RWPE2 (cell line): Measurements from ENCODE around the gene FNIP2.
A peak's percentile ranks its signal among the peaks of the same experiment; 100 is the strongest.

ENCODE experiments used
- ATAC-seq: fragments of 200-7000 bp; cut with Tn5 transposase; 3 replicates; pipeline ENCODE4 v1.9.1; 2021; ENCODE audit warnings: low read depth
- DNase-seq: peaks from one replicate; pipeline ENCODE4 v3.0.0-alpha.2; 2020; ENCODE audit warnings: low spot score
- H3K27ac ChIP-seq: fragments of 450-650 bp; 2 replicates; pipeline ENCODE4 v1.5.1; 2017; ENCODE audit warnings: mild to moderate bottlenecking; ENCODE audit not compliant: poor library complexity, severe bottlenecking
- H3K27me3 ChIP-seq: fragments of 250-450 bp; sonication (Bioruptor Pico); 2 replicates; pipeline ENCODE4 v1.5.1; 2021; ENCODE audit warnings: mild to moderate bottlenecking, moderate library complexity; ENCODE audit not compliant: insufficient read depth, poor library complexity, severe bottlenecking
- H3K36me3 ChIP-seq: fragments of 250-450 bp; sonication (Bioruptor Pico); 2 replicates; pipeline ENCODE4 v1.5.1; 2020; ENCODE audit warnings: low read depth, mild to moderate bottlenecking, moderate library complexity
- H3K4me1 ChIP-seq: fragments of 250-450 bp; sonication (Bioruptor Pico); 2 replicates; pipeline ENCODE4 v1.5.1; 2021; ENCODE audit warnings: mild to moderate bottlenecking, moderate library complexity; ENCODE audit not compliant: insufficient read depth, poor library complexity, severe bottlenecking
- H3K4me3 ChIP-seq: fragments of 250-450 bp; sonication (Bioruptor Pico); 2 replicates; pipeline ENCODE4 v1.5.1; 2021; ENCODE audit warnings: mild to moderate bottlenecking, moderate library complexity; ENCODE audit not compliant: severe bottlenecking
- H3K9me3 ChIP-seq: fragments of 250-450 bp; sonication (Bioruptor Pico); 2 replicates; pipeline ENCODE4 v1.5.1; 2021; ENCODE audit warnings: mild to moderate bottlenecking, moderate library complexity; ENCODE audit not compliant: severe bottlenecking
- CTCF ChIP-seq: fragments of 450-650 bp; IDR thresholded peaks from one replicate; pipeline ENCODE4 v1.5.1; 2017; ENCODE audit warnings: mild to moderate bottlenecking, moderate library complexity; ENCODE audit not compliant: poor library complexity, severe bottlenecking

Gene FNIP2

GRCh38 chr4:158858410-158859199 lies 89.8 kb downstream of the FNIP2 start:
- DNase-seq = no peak
- Histone ChIP-seq H3K27me3 (no peaks in the 10 kb centered on the region), H3K4me3 (no peak overlapping the region), H3K9me3 (no peaks in the 10 kb centered on the region), H3K36me3 (peaks cover 6% of the 10 kb centered on the region; the same call in 1 of the 2 replicates), H3K4me1 (peaks cover 6% of the 10 kb centered on the region), H3K27ac (peak overlapping the region; percentile 4)
- peak; percentile 53 for ATAC-seq
- TF ChIP-seq CTCF = no peak

GRCh38 chr4:158859661-158860060 lies 90.8 kb downstream of the FNIP2 start:
- no peak for ATAC-seq
- DNase-seq = no peak

GRCh38 chr4:158860856-158861255 lies 92.0 kb downstream of the FNIP2 start:
- no peak for TF ChIP-seq CTCF
- DNase-seq (no peak), ATAC-seq (no peak)
- Histone ChIP-seq H3K9me3 (no peaks in the 10 kb centered on the region), H3K27me3 (no peaks in the 10 kb centered on the region), H3K36me3 (peaks cover 6% of the 10 kb centered on the region; the same call in 1 of the 2 replicates), H3K27ac (no peak overlapping the region), H3K4me1 (peaks cover 6% of the 10 kb centered on the region), H3K4me3 (no peak overlapping the region)

More at GRCh38 chr4:158859661-158860060, 90.8 kb downstream of the FNIP2 start:
- no peaks in the 10 kb centered on the region for H3K9me3 ChIP-seq
- H3K36me3 ChIP-seq = peaks cover 6% of the 10 kb centered on the region; the same call in 1 of the 2 replicates
- no peaks in the 10 kb centered on the region for H3K27me3 ChIP-seq
- no peak for TF ChIP-seq CTCF
- peaks cover 6% of the 10 kb centered on the region for H3K4me1 ChIP-seq
- no peak overlapping the region for H3K27ac ChIP-seq
- H3K4me3 ChIP-seq = no peak overlapping the region

GRCh38 chr4:158861281-158861680 lies 92.5 kb downstream of the FNIP2 start:
- Histone ChIP-seq H3K36me3 (peaks cover 6% of the 10 kb centered on the region; the same call in 1 of the 2 replicates), H3K4me3 (no peak overlapping the region), H3K27me3 (no peaks in the 10 kb centered on the region), H3K27ac (no peak overlapping the region), H3K4me1 (peaks cover 6% of the 10 kb centered on the region), H3K9me3 (no peaks in the 10 kb centered on the region)
- no peak for TF ChIP-seq CTCF
- no peak for ATAC-seq
- no peak for DNase-seq

- TF ChIP-seq CTCF = no peak
- Histone ChIP-seq H3K27ac (no peak overlapping the region), H3K9me3 (no peaks in the 10 kb centered on the region), H3K4me3 (no peak overlapping the region), H3K4me1 (peaks cover 6% of the 10 kb centered on the region), H3K27me3 (no peaks in the 10 kb centered on the region), H3K36me3 (peaks cover 6% of the 10 kb centered on the region; the same call in 1 of the 2 replicates)
- ATAC-seq (no peak), DNase-seq (no peak)
Measured at GRCh38 chr4:158861766-158862165, 92.9 kb downstream of the FNIP2 start.
